Gastroesophageal sphincter (tissue), 4 donors: ENCODE results near the gene HCAR1. TPM values are rescaled to one million over a fixed set of nuclear protein-coding genes. Genes with fewer than 3 reads are reported as not detected.

Source experiments
- ATAC-seq: fragments of 150-250 bp; one replicate; pipeline ENCODE4 v1.9.1; 2016; ENCODE audit warnings: mild to moderate bottlenecking, moderate library complexity
- H3K27ac ChIP-seq, 4 donors: fragments of 200-600 bp; sonication (generic) in 3 of 4; 1 replicate in 3 of 4; 2 replicates in 1 of 4; pipeline ENCODE4 v1.5.1; 2016 to 2019
- H3K27me3 ChIP-seq: fragments of 200-600 bp; sonication (generic); one replicate; pipeline ENCODE4 v1.5.1; 2019
- H3K36me3 ChIP-seq, 2 donors: fragments of 200-600 bp; sonication (generic); one replicate each; pipeline ENCODE4 v1.5.1; 2019; ENCODE audit warnings: control low read depth in 1 of 2
- H3K4me1 ChIP-seq, 3 donors: fragments of 200-600 bp; sonication (generic); 1 replicate in 2 of 3; 2 replicates in 1 of 3; pipeline ENCODE4 v1.5.1; 2016 to 2019; ENCODE audit warnings: control low read depth in 2 of 3
- H3K4me3 ChIP-seq, 2 donors: fragments of 200-600 bp; sonication (generic); one replicate each; pipeline ENCODE4 v1.5.1; 2019; ENCODE audit warnings: mild to moderate bottlenecking in 1 of 2, moderate library complexity in 1 of 2
- H3K9me3 ChIP-seq, 3 donors: fragments of 200-600 bp; sonication (generic); one replicate each; pipeline ENCODE4 v1.5.1; 2017 to 2019; ENCODE audit warnings: control low read depth in 2 of 3
- CTCF ChIP-seq, 4 experiments: fragments of 200-600 bp in 2 of 4; fragments of 450-650 bp in 2 of 4; sonication (generic) in 1 of 4; IDR thresholded peaks; one replicate each; pipeline ENCODE4 v1.5.1; 2017 to 2019; ENCODE audit warnings: antibody characterized with exemption in 4 of 4, mild to moderate bottlenecking in 2 of 4, moderate library complexity in 2 of 4
- EP300 ChIP-seq: sonication (generic); formaldehyde crosslinking; IDR thresholded peaks from one replicate; pipeline ENCODE4 v1.6.1; 2017; ENCODE audit warnings: antibody characterized with exemption, mild to moderate bottlenecking
- POLR2A ChIP-seq, 2 donors: fragments of 450-650 bp; IDR thresholded peaks; one replicate each; pipeline ENCODE4 v1.6.1; 2017; ENCODE audit warnings: antibody characterized with exemption in 2 of 2, mild to moderate bottlenecking in 2 of 2, moderate library complexity in 1 of 2
- POLR2AphosphoS5 ChIP-seq: sonication (generic); formaldehyde crosslinking; IDR thresholded peaks from one replicate; pipeline ENCODE4 v1.6.1; 2017; ENCODE audit warnings: antibody characterized with exemption
- WGBS, 2 donors: methylation state at CpG; one replicate each; pipeline ENCODE4 v1.1.5; 2018; ENCODE audit warnings: low coverage in 1 of 2; 5-methylcytosine and 5-hydroxymethylcytosine counted together
- total RNA-seq, 4 donors: library from RNA; depleted of rRNA; stranded (reverse); fragments of >200 nt; gene quantifications; one replicate each; pipeline ENCODE4 v1.1.0, GENCODE V29; 2016

Gene HCAR1
- total RNA-seq, 4 donors from 2014 or later: 0.08 to 0.27 (median 0.16) TPM; not detected in 1

- ATAC-seq: no peak
- Histone ChIP-seq H3K36me3 (no peaks in the 10 kb centered on the region), H3K27ac (no peak overlapping the region), H3K9me3 (no peaks in the 10 kb centered on the region), H3K4me3 (no peak overlapping the region), H3K27me3 (no peaks in the 10 kb centered on the region), H3K4me1 (no peaks in the 10 kb centered on the region)
- TF ChIP-seq EP300: no peak
- TF ChIP-seq POLR2AphosphoS5: no peak
- WGBS, 2 donors: 85 to 100% methylated on average over 1 to 4 of the region's 7 CpGs
These were observed 13.4 kb upstream of the HCAR1 start for GRCh38 chr12:122743895-122744525.

- Histone ChIP-seq H3K9me3 (no peaks in the 10 kb centered on the region), H3K4me3 (no peak overlapping the region), H3K4me1 (no peaks in the 10 kb centered on the region), H3K27me3 (no peaks in the 10 kb centered on the region), H3K27ac (no peak overlapping the region), H3K36me3 (no peaks in the 10 kb centered on the region)
- 90 to 97% methylated on average over 4 to 7 of the region's 7 CpGs for WGBS, 2 donors
- TF ChIP-seq POLR2A (IDR thresholded peaks at IDR 0.05) (no peak), POLR2AphosphoS5 (no peak), CTCF (IDR thresholded peaks at IDR 0.05) (no peak), EP300 (no peak)
- ATAC-seq: no peak
These were observed 9.7 kb upstream of the HCAR1 start for GRCh38 chr12:122740351-122740750.

GRCh38 chr12:122738571-122738970, 7.9 kb upstream of the HCAR1 start:
- Histone ChIP-seq H3K4me1 (no peaks in the 10 kb centered on the region), H3K4me3 (no peak overlapping the region), H3K27ac (no peak overlapping the region), H3K27me3 (no peaks in the 10 kb centered on the region), H3K36me3 (no peaks in the 10 kb centered on the region), H3K9me3 (no peaks in the 10 kb centered on the region)
- no peak for ATAC-seq
- WGBS, 2 donors: 81 to 83% methylated on average over 7 of the region's 7 CpGs
- TF ChIP-seq EP300: no peak
- no peak for TF ChIP-seq POLR2A (IDR thresholded peaks at IDR 0.05)
- TF ChIP-seq POLR2AphosphoS5: no peak
- no peak for TF ChIP-seq CTCF (IDR thresholded peaks at IDR 0.05)

GRCh38 chr12:122732611-122733010, 2.0 kb upstream of the HCAR1 start:
- 83 to 85% methylated on average over 3 of the region's 4 CpGs for WGBS, 2 donors
- no peak for ATAC-seq
- no peaks in the 10 kb centered on the region for H3K36me3 ChIP-seq
- no peaks in the 10 kb centered on the region for H3K4me1 ChIP-seq
- H3K27me3 ChIP-seq: peaks cover 9% of the 10 kb centered on the region
- no peak overlapping the region for H3K4me3 ChIP-seq
- no peak for TF ChIP-seq POLR2A (IDR thresholded peaks at IDR 0.05)
- no peak for TF ChIP-seq CTCF (IDR thresholded peaks at IDR 0.05)
- TF ChIP-seq POLR2AphosphoS5: no peak
- no peak for TF ChIP-seq EP300
- H3K9me3 ChIP-seq: no peaks in the 10 kb centered on the region
- H3K27ac ChIP-seq: no peak overlapping the region

- Histone ChIP-seq H3K9me3 (no peaks in the 10 kb centered on the region), H3K27ac (no peak overlapping the region), H3K27me3 (peaks cover 9% of the 10 kb centered on the region), H3K4me1 (no peaks in the 10 kb centered on the region), H3K36me3 (no peaks in the 10 kb centered on the region), H3K4me3 (no peak overlapping the region)
- WGBS, 2 donors: 80 to 84% methylated on average over 3 of the region's 3 CpGs
- ATAC-seq: no peak
- no peak for TF ChIP-seq EP300
- TF ChIP-seq POLR2A (IDR thresholded peaks at IDR 0.05): no peak
- TF ChIP-seq POLR2AphosphoS5: no peak
- no peak for TF ChIP-seq CTCF (IDR thresholded peaks at IDR 0.05)
These were observed 1.5 kb upstream of the HCAR1 start for GRCh38 chr12:122732170-122732569.
